Stimulated activated effector memory CD8-positive, alpha-beta T cell treated with anti-CD3 and anti-CD28 coated beads, Interleukin-12 subunit alpha, Interleukin-12 subunit beta, amount 100 ng/mL, for 72 hours (primary cell): ENCODE results near the gene MGAT4A.

ENCODE experiments used
- ATAC-seq: fragments of 150-1000 bp; cut with Tn5 transposase; 2 replicates; pipeline ENCODE4 v1.10.0; 2021
- DNase-seq, 2 donors: peaks; one replicate each; pipeline ENCODE4 v3.0.0; 2021 to 2022; ENCODE audit warnings: low spot score in 2 of 2
- H3K27ac Mint-ChIP-seq: one replicate; pipeline ENCODE4 v1.8.0; 2022; ENCODE audit warnings: mild to moderate bottlenecking, mixed read lengths
- H3K36me3 Mint-ChIP-seq: one replicate; pipeline ENCODE4 v1.8.0; 2022; ENCODE audit warnings: mild to moderate bottlenecking, mixed read lengths
- H3K4me1 Mint-ChIP-seq: one replicate; pipeline ENCODE4 v1.8.0; 2022; ENCODE audit warnings: mixed read lengths
- H3K4me3 Mint-ChIP-seq: one replicate; pipeline ENCODE4 v1.8.0; 2022; ENCODE audit warnings: mild to moderate bottlenecking, mixed read lengths
- H3K9me3 Mint-ChIP-seq: one replicate; pipeline ENCODE4 v1.8.0; 2022; ENCODE audit warnings: mixed read lengths

MGAT4A gene

GRCh38 chr2:98648451-98648850 lies 82.5 kb downstream of the MGAT4A start:
- peaks cover 47% of the 10 kb centered on the region for H3K4me1 Mint-ChIP-seq
- ATAC-seq (no peak), DNase-seq (no peak)
- peaks cover 3% of the 10 kb centered on the region for H3K9me3 Mint-ChIP-seq
- H3K27ac Mint-ChIP-seq, result peak overlapping the region; percentile 90
- peaks cover 56% of the 10 kb centered on the region for H3K36me3 Mint-ChIP-seq
- H3K4me3 Mint-ChIP-seq, result no peak overlapping the region

GRCh38 chr2:98647636-98648035 lies 83.3 kb downstream of the MGAT4A start:
- Mint-ChIP-seq H3K4me1 (peaks cover 39% of the 10 kb centered on the region), H3K27ac (no peak overlapping the region), H3K36me3 (peaks cover 52% of the 10 kb centered on the region), H3K9me3 (peaks cover 3% of the 10 kb centered on the region), H3K4me3 (no peak overlapping the region)
- no peak for ATAC-seq
- no peak for DNase-seq

GRCh38 chr2:98643496-98644100 lies 87.3 kb downstream of the MGAT4A start:
- Mint-ChIP-seq H3K36me3 (peaks cover 79% of the 10 kb centered on the region), H3K27ac (no peak overlapping the region), H3K4me3 (no peak overlapping the region), H3K9me3 (no peaks in the 10 kb centered on the region), H3K4me1 (peaks cover 8% of the 10 kb centered on the region)
- DNase-seq (peak in 1 of 2 donors; percentile 2), ATAC-seq (no peak)

GRCh38 chr2:98637401-98638147 lies 93.4 kb downstream of the MGAT4A start:
- peak; percentile 84 for ATAC-seq
- H3K9me3 Mint-ChIP-seq, result no peaks in the 10 kb centered on the region
- peak; percentile 28 to 77 for DNase-seq
- peaks cover 41% of the 10 kb centered on the region for H3K4me1 Mint-ChIP-seq
- H3K4me3 Mint-ChIP-seq, result peak overlapping the region; percentile 51
- peak overlapping the region; percentile 78 for H3K27ac Mint-ChIP-seq
- H3K36me3 Mint-ChIP-seq, result peaks cover 84% of the 10 kb centered on the region

GRCh38 chr2:98634406-98635092 lies 96.4 kb downstream of the MGAT4A start:
- DNase-seq, result peak; percentile 38 to 82
- Mint-ChIP-seq H3K4me1 (peaks cover 42% of the 10 kb centered on the region), H3K27ac (peak overlapping the region; percentile 90), H3K9me3 (no peaks in the 10 kb centered on the region), H3K4me3 (peak overlapping the region; percentile 63), H3K36me3 (peaks cover 69% of the 10 kb centered on the region)
- peak; percentile 83 for ATAC-seq

- Mint-ChIP-seq H3K4me1 (peaks cover 35% of the 10 kb centered on the region), H3K36me3 (peaks cover 63% of the 10 kb centered on the region), H3K27ac (peak overlapping the region; percentile 21), H3K4me3 (no peak overlapping the region), H3K9me3 (no peaks in the 10 kb centered on the region)
- DNase-seq (peak in 1 of 2 donors; percentile 35), ATAC-seq (no peak)
Measured at GRCh38 chr2:98632351-98632750, 98.6 kb downstream of the MGAT4A start.

- Mint-ChIP-seq H3K36me3 (peaks cover 76% of the 10 kb centered on the region), H3K4me1 (peaks cover 35% of the 10 kb centered on the region), H3K9me3 (no peaks in the 10 kb centered on the region), H3K4me3 (no peak overlapping the region), H3K27ac (peak overlapping the region; percentile 23)
- DNase-seq, result no peak
- ATAC-seq, result peak; percentile 34
Measured at GRCh38 chr2:98623657-98624056, 107.3 kb downstream of the MGAT4A start.

- no peak for DNase-seq
- no peak overlapping the region for H3K4me3 Mint-ChIP-seq
- peaks cover 96% of the 10 kb centered on the region for H3K36me3 Mint-ChIP-seq
- peak overlapping the region; percentile 79 for H3K27ac Mint-ChIP-seq
- H3K4me1 Mint-ChIP-seq, result peaks cover 67% of the 10 kb centered on the region
- ATAC-seq, result no peak
- H3K9me3 Mint-ChIP-seq, result no peaks in the 10 kb centered on the region
Measured at GRCh38 chr2:98617149-98617548, 113.8 kb downstream of the MGAT4A start.

GRCh38 chr2:98615481-98615880 lies 115.5 kb downstream of the MGAT4A start:
- ATAC-seq, result no peak
- peaks cover 61% of the 10 kb centered on the region for H3K4me1 Mint-ChIP-seq

GRCh38 chr2:98614024-98614739 lies 116.8 kb downstream of the MGAT4A start:
- ATAC-seq (no peak), DNase-seq (no peak)
- Mint-ChIP-seq H3K9me3 (no peaks in the 10 kb centered on the region), H3K4me3 (no peak overlapping the region), H3K4me1 (peaks cover 66% of the 10 kb centered on the region), H3K27ac (peak overlapping the region; percentile 44), H3K36me3 (peaks cover 91% of the 10 kb centered on the region)

More at GRCh38 chr2:98615481-98615880, 115.5 kb downstream of the MGAT4A start:
- Mint-ChIP-seq H3K9me3 (no peaks in the 10 kb centered on the region), H3K36me3 (peaks cover 99% of the 10 kb centered on the region), H3K27ac (peak overlapping the region; percentile 79), H3K4me3 (no peak overlapping the region)
- DNase-seq, result no peak

- Mint-ChIP-seq H3K4me3 (peak overlapping the region; percentile 88), H3K9me3 (no peaks in the 10 kb centered on the region), H3K4me1 (peaks cover 68% of the 10 kb centered on the region), H3K27ac (peak overlapping the region; percentile 97), H3K36me3 (peaks cover 61% of the 10 kb centered on the region)
- ATAC-seq (peak; percentile 9), DNase-seq (no peak)
Measured at GRCh38 chr2:98608962-98609604, 121.8 kb downstream of the MGAT4A start.

GRCh38 chr2:98608116-98608961 lies 122.6 kb downstream of the MGAT4A start, which contains the start of the genes COA5 and UNC50:
TSS of gene COA5 (minus strand) at chr2:98608512. CDS start at chr2:98608405, 107 bp downstream.
TSS of gene UNC50 (plus strand) at chr2:98608589. CDS start at chr2:98609760, 1,171 bp downstream.
- peaks cover 61% of the 10 kb centered on the region for H3K4me1 Mint-ChIP-seq
- ATAC-seq (peak; percentile 96), DNase-seq (peak; percentile 82 to 94)
- no peaks in the 10 kb centered on the region for H3K9me3 Mint-ChIP-seq
- H3K27ac Mint-ChIP-seq, result peak within 1 kb of the TSS; percentile 97
- peak within 1 kb of the TSS; percentile 88 for H3K4me3 Mint-ChIP-seq
- H3K36me3 Mint-ChIP-seq, result peaks cover 61% of the 10 kb centered on the region

- H3K4me3 Mint-ChIP-seq, result peak overlapping the region; percentile 88
- H3K27ac Mint-ChIP-seq, result peak overlapping the region; percentile 97
- H3K36me3 Mint-ChIP-seq, result peaks cover 61% of the 10 kb centered on the region
- H3K9me3 Mint-ChIP-seq, result no peaks in the 10 kb centered on the region
- H3K4me1 Mint-ChIP-seq, result peaks cover 57% of the 10 kb centered on the region
- no peak for ATAC-seq
- DNase-seq, result no peak
Measured at GRCh38 chr2:98607741-98608115, 123.2 kb downstream of the MGAT4A start.

GRCh38 chr2:98607104-98607503 lies 123.8 kb downstream of the MGAT4A start:
- no peaks in the 10 kb centered on the region for H3K9me3 Mint-ChIP-seq
- peaks cover 61% of the 10 kb centered on the region for H3K36me3 Mint-ChIP-seq
- H3K4me1 Mint-ChIP-seq, result peaks cover 57% of the 10 kb centered on the region
- H3K4me3 Mint-ChIP-seq, result peak overlapping the region; percentile 88
- peak overlapping the region; percentile 97 for H3K27ac Mint-ChIP-seq
- DNase-seq (no peak), ATAC-seq (no peak)
